H9 (cell line): ENCODE data around the gene TXNDC9. TPM values are rescaled to one million over a fixed set of nuclear protein-coding genes. Genes with fewer than 3 reads are reported as not detected.

Experiments
- DNase-seq: peaks from one replicate; pipeline ENCODE4 v3.0.0-alpha.2; 2017
- H2AFZ ChIP-seq: one replicate; pipeline ENCODE4 v1.6.1; 2013; ENCODE audit warnings: mild to moderate bottlenecking, low read length, control low read depth, moderate library complexity
- H2AK5ac ChIP-seq: 2 replicates; pipeline ENCODE4 v1.6.1; 2013; ENCODE audit warnings: low read length, control low read depth, mixed read lengths; ENCODE audit not compliant: insufficient read length
- H2BK120ac ChIP-seq: one replicate; pipeline ENCODE4 v1.6.1; 2013; ENCODE audit warnings: low read depth, mild to moderate bottlenecking, low read length, control low read depth, inconsistent platforms; ENCODE audit not compliant: poor library complexity, severe bottlenecking
- H2BK12ac ChIP-seq: 2 replicates; pipeline ENCODE4 v1.6.1; 2013; ENCODE audit warnings: low read length, control low read depth, mixed read lengths, low read depth; ENCODE audit not compliant: insufficient read length
- H2BK15ac ChIP-seq: 2 replicates; pipeline ENCODE4 v1.6.1; 2013; ENCODE audit warnings: low read depth, low read length, control low read depth
- H2BK20ac ChIP-seq: one replicate; pipeline ENCODE4 v1.6.1; 2013; ENCODE audit warnings: low read depth, mild to moderate bottlenecking, low read length, control low read depth, inconsistent platforms; ENCODE audit not compliant: poor library complexity, severe bottlenecking
- H2BK5ac ChIP-seq: 2 replicates; pipeline ENCODE4 v1.6.1; 2013; ENCODE audit warnings: low read length, control low read depth, mixed read lengths; ENCODE audit not compliant: insufficient read length
- H3K14ac ChIP-seq: 2 replicates; pipeline ENCODE4 v1.6.1; 2013; ENCODE audit warnings: low read length, control low read depth; ENCODE audit not compliant: insufficient read depth
- H3K18ac ChIP-seq: 2 replicates; pipeline ENCODE4 v1.6.1; 2013; ENCODE audit warnings: low read depth, mild to moderate bottlenecking, mixed read lengths, low read length, control low read depth; ENCODE audit not compliant: insufficient read length
- H3K23ac ChIP-seq: 2 replicates; pipeline ENCODE4 v1.6.1; 2013; ENCODE audit warnings: low read length, control low read depth, mixed read lengths, low read depth; ENCODE audit not compliant: insufficient read length
- H3K23me2 ChIP-seq: 2 replicates; pipeline ENCODE4 v1.6.1; 2013; ENCODE audit warnings: low read depth, mild to moderate bottlenecking, mixed read lengths, low read length, control low read depth; ENCODE audit not compliant: insufficient read length, poor library complexity, severe bottlenecking
- H3K27ac ChIP-seq: 2 replicates; pipeline ENCODE4 v1.5.1; 2013; ENCODE audit warnings: low read length, control low read depth, mixed read lengths, low read depth; ENCODE audit not compliant: insufficient read length
- H3K27me3 ChIP-seq: 2 replicates; pipeline ENCODE4 v1.6.1; 2013; ENCODE audit warnings: low read length, control low read depth, inconsistent platforms; ENCODE audit not compliant: insufficient read depth
- H3K4ac ChIP-seq: 2 replicates; pipeline ENCODE4 v1.6.1; 2013; ENCODE audit warnings: low read depth, mild to moderate bottlenecking, control low read depth, inconsistent platforms, low read length, moderate library complexity
- H3K4me1 ChIP-seq: 2 replicates; pipeline ENCODE4 v1.6.1; 2013; ENCODE audit warnings: low read length, control low read depth, inconsistent platforms; ENCODE audit not compliant: insufficient read depth
- H3K4me2 ChIP-seq: 2 replicates; pipeline ENCODE4 v1.6.1; 2013; ENCODE audit warnings: low read length, control low read depth, mixed read lengths; ENCODE audit not compliant: insufficient read length, insufficient read depth
- H3K56ac ChIP-seq: 2 replicates; pipeline ENCODE4 v1.6.1; 2013; ENCODE audit warnings: low read depth, mild to moderate bottlenecking, mixed read lengths, low read length, control low read depth; ENCODE audit not compliant: insufficient read length
- H3K79me1 ChIP-seq: 2 replicates; pipeline ENCODE4 v1.6.1; 2013; ENCODE audit warnings: low read depth, mild to moderate bottlenecking, moderate library complexity, low read length, control low read depth, inconsistent platforms; ENCODE audit not compliant: insufficient read depth, poor library complexity, severe bottlenecking
- H3K79me2 ChIP-seq: 2 replicates; pipeline ENCODE4 v1.6.1; 2013; ENCODE audit warnings: low read length, control low read depth, inconsistent platforms; ENCODE audit not compliant: insufficient read depth
- H3K9ac ChIP-seq: 2 replicates; pipeline ENCODE4 v1.6.1; 2013; ENCODE audit warnings: low read length, control low read depth, mixed read lengths; ENCODE audit not compliant: insufficient read length; ENCODE audit errors: extremely low read depth
- H3K9me3 ChIP-seq: one replicate; pipeline ENCODE4 v1.6.1; 2013; ENCODE audit warnings: low read depth, low read length, inconsistent platforms; ENCODE audit not compliant: control insufficient read depth
- H3T11ph ChIP-seq: one replicate; pipeline ENCODE4 v1.6.1; 2013; ENCODE audit warnings: mild to moderate bottlenecking, low read length, control low read depth, inconsistent platforms
- H4K20me1 ChIP-seq: one replicate; pipeline ENCODE4 v1.6.1; 2013; ENCODE audit not compliant: control insufficient read depth, insufficient read length, insufficient read depth
- H4K5ac ChIP-seq: 2 replicates; pipeline ENCODE4 v1.6.1; 2013; ENCODE audit warnings: low read depth, mild to moderate bottlenecking, mixed read lengths, low read length, control low read depth; ENCODE audit not compliant: insufficient read length
- H4K8ac ChIP-seq: replicated peaks from 2 replicates; pipeline ENCODE4 v1.6.1; 2013; ENCODE audit warnings: low read length, control low read depth, mixed read lengths, low read depth; ENCODE audit not compliant: insufficient read length
- H4K91ac ChIP-seq: 2 replicates; pipeline ENCODE4 v1.6.1; 2013; ENCODE audit warnings: low read depth, mild to moderate bottlenecking, moderate library complexity, mixed read lengths, low read length, control low read depth; ENCODE audit not compliant: insufficient read length
- H3K27ac Mint-ChIP-seq, 3 experiments: 2 replicates in 2 of 3; 3 replicates in 1 of 3; pipeline ENCODE4 v1.8.0; 2020 to 2021; ENCODE audit warnings: mixed read lengths in 3 of 3, mild to moderate bottlenecking in 1 of 3, moderate library complexity in 1 of 3
- H3K27me3 Mint-ChIP-seq: 2 replicates; pipeline ENCODE4 v1.8.0; 2021; ENCODE audit warnings: low read depth, mild to moderate bottlenecking, moderate library complexity, mixed read lengths
- H3K36me3 Mint-ChIP-seq, 3 experiments: 2 replicates in 2 of 3; 3 replicates in 1 of 3; pipeline ENCODE4 v1.8.0; 2020 to 2021; ENCODE audit warnings: low read depth in 3 of 3, mixed read lengths in 3 of 3; ENCODE audit not compliant: insufficient read depth in 1 of 3
- H3K4me1 Mint-ChIP-seq, 2 experiments: 2 replicates each; pipeline ENCODE4 v1.8.0; 2020; ENCODE audit warnings: mixed read lengths in 2 of 2
- H3K4me3 Mint-ChIP-seq, 2 experiments: 2 replicates in 1 of 2; 3 replicates in 1 of 2; pipeline ENCODE4 v1.8.0; 2020 to 2021; ENCODE audit warnings: mild to moderate bottlenecking in 2 of 2, mixed read lengths in 2 of 2, moderate library complexity in 1 of 2
- H3K9me3 Mint-ChIP-seq, 2 experiments: 2 replicates in 1 of 2; 3 replicates in 1 of 2; pipeline ENCODE4 v1.8.0; 2020; ENCODE audit warnings: mild to moderate bottlenecking in 2 of 2, mixed read lengths in 2 of 2, moderate library complexity in 1 of 2
- CTCF ChIP-seq: fragments of 200-600 bp; sonication (generic); conservative IDR thresholded peaks from 3 replicates; pipeline ENCODE4 v1.8.0; 2021; ENCODE audit warnings: antibody characterized with exemption, mild to moderate bottlenecking
- WGBS: extraction: QIAGEN DNeasy Blood & Tissue Kit; methylation state at CpG from one replicate; pipeline ENCODE4 v1.1.7; 2013; ENCODE audit warnings: missing lambda C conversion rate, low lambda C conversion rate, mixed read lengths; ENCODE audit not compliant: insufficient read length; ENCODE audit errors: extremely low coverage; 5-methylcytosine and 5-hydroxymethylcytosine counted together
- total RNA-seq: library from RNA; stranded (reverse); gene quantifications from 2 replicates; pipeline ENCODE4 v1.2.1, GENCODE V29; 2021

TXNDC9 gene
- total RNA-seq, 1 experiment from 2014 or later, result 37.7 TPM

- H3K4me3 Mint-ChIP-seq, result no peak overlapping the region
- Histone ChIP-seq H3T11ph (no peak overlapping the region), H3K4ac (no peak overlapping the region), H2AK5ac (no peak overlapping the region), H3K14ac (no peak overlapping the region), H4K20me1 (no peaks in the 10 kb centered on the region), H3K4me1 (no peaks in the 10 kb centered on the region; the same call in 1 of the 2 replicates), H4K8ac (no peak overlapping the region), H3K79me1 (no peaks in the 10 kb centered on the region), H3K4me2 (no peak overlapping the region), H3K23me2 (no peaks in the 10 kb centered on the region), H3K23ac (no peak overlapping the region), H2BK120ac (no peak overlapping the region), H2BK5ac (no peak overlapping the region), H4K91ac (no peak overlapping the region), H3K27me3 (no peaks in the 10 kb centered on the region), H3K79me2 (no peaks in the 10 kb centered on the region), H3K56ac (no peak overlapping the region), H2BK15ac (no peak overlapping the region), H3K9ac (no peak overlapping the region), H2BK12ac (no peak overlapping the region), H4K5ac (no peak overlapping the region), H3K9me3 (no peaks in the 10 kb centered on the region), H2AFZ (no peak overlapping the region), H2BK20ac (no peak overlapping the region), H3K27ac (no peak overlapping the region), H3K18ac (no peak overlapping the region)
- peaks cover 18 to 24% of the 10 kb centered on the region in 2 experiments for H3K4me1 Mint-ChIP-seq
- no peak for DNase-seq
- H3K36me3 Mint-ChIP-seq, result peaks cover 52 to 87% (median 84%) of the 10 kb centered on the region in 3 experiments
- TF ChIP-seq CTCF, result no peak
- WGBS, result no CpG with 5 or more reads among the region's 1 CpG
- H3K9me3 Mint-ChIP-seq, result peaks cover 2 to 7% of the 10 kb centered on the region in 2 experiments; a peak in 3 of 5 replicates
- no peak overlapping the region for H3K27ac Mint-ChIP-seq
- H3K27me3 Mint-ChIP-seq, result no peaks in the 10 kb centered on the region
Observed at GRCh38 chr2:99377879-99378278, 41.7 kb upstream of the TXNDC9 start.
